HCT116 (cell line): ENCODE results near the gene SOBP. TPM values are rescaled to one million over a fixed set of nuclear protein-coding genes. Genes with fewer than 3 reads are reported as not detected.

ENCODE experiments used
- ATAC-seq: fragments of 200-7000 bp; cut with Tn5 transposase; 2 replicates; pipeline ENCODE4 v1.9.1; 2020; ENCODE audit warnings: mild to moderate bottlenecking, moderate library complexity
- BruUV-seq: library from RNA; stranded (reverse); fragments of 400-500 nt; replicated peaks from 2 replicates; lab custom pipeline; 2021; lab: Mats Ljungman, UMichigan
- CTCF ChIA-PET: fragments of 300-600 bp; sonication (Branson Sonifier 250); formaldehyde crosslinking; loops from one replicate; lab custom pipeline; 2021; ENCODE audit warnings: antibody characterized with exemption; lab: Charles Lee
- POLR2A ChIA-PET: fragments of 300-600, 350-600 bp; sonication (Branson Sonifier 250); formaldehyde crosslinking; loops from one replicate; lab custom pipeline; 2021; ENCODE audit warnings: antibody characterized with exemption; lab: Charles Lee
- RAD21 ChIA-PET, 2 experiments: fragments of 300-600 bp; sonication (Branson Sonifier 250); formaldehyde crosslinking; loops; one replicate each; lab custom pipeline; 2023; ENCODE audit warnings: low total read pairs in 2 of 2; ENCODE audit not compliant: uncharacterized antibody in 2 of 2, unreplicated experiment in 2 of 2, low non-redundant PET in 1 of 2; lab: Charles Lee
- DNase-seq: peaks from one replicate; pipeline ENCODE4 v3.0.0-alpha.2; 2010; ENCODE audit warnings: low read depth, low spot score
- H2AFZ ChIP-seq: fragments of 200-600 bp; shearing (Covaris generic), sonication (generic); 2 replicates; pipeline ENCODE4 v1.6.1; 2017; ENCODE audit warnings: low read depth, mixed run types, mixed read lengths, antibody characterized with exemption, low read length; ENCODE audit not compliant: poor library complexity, severe bottlenecking
- H3K27ac ChIP-seq: 2 replicates; pipeline ENCODE4 v1.5.1; 2012; ENCODE audit warnings: low read depth, low read length
- H3K27me3 ChIP-seq: fragments of 200-600 bp; sonication (generic); 2 replicates; pipeline ENCODE4 v1.6.1; 2016; ENCODE audit warnings: mixed run types, low read length, mixed read lengths; ENCODE audit not compliant: insufficient read depth
- H3K36me3 ChIP-seq, 2 experiments: fragments of 200-500 bp in 1 of 2; fragments of 200-600 bp in 1 of 2; sonication (Bioruptor generic) in 1 of 2; sonication (generic) in 1 of 2; 2 replicates each; pipeline versions ENCODE4 v1.5.1 to v1.6.1; 2014 to 2016; ENCODE audit warnings: low read length in 2 of 2, inconsistent platforms in 1 of 2, mixed read lengths in 1 of 2, mixed run types in 1 of 2; ENCODE audit not compliant: insufficient read depth in 2 of 2, control insufficient read depth in 1 of 2
- H3K4me1 ChIP-seq, 2 experiments: fragments of 200-600 bp in 1 of 2; sonication (generic) in 1 of 2; 2 replicates each; pipeline versions ENCODE4 v1.5.1 to v1.6.1; 2012 to 2017; ENCODE audit warnings: low read length in 2 of 2, inconsistent platforms in 1 of 2, mild to moderate bottlenecking in 1 of 2, mixed read lengths in 1 of 2, mixed run types in 1 of 2, moderate library complexity in 1 of 2; ENCODE audit not compliant: insufficient read depth in 2 of 2, control insufficient read depth in 1 of 2
- H3K4me2 ChIP-seq: fragments of 200-600 bp; sonication (generic); 2 replicates; pipeline ENCODE4 v1.6.1; 2017; ENCODE audit warnings: mixed run types, low read length, mixed read lengths
- H3K4me3 ChIP-seq, 2 experiments: fragments of 200-600 bp in 1 of 2; sonication (generic) in 1 of 2; replicated peaks in 1 of 2; 2 replicates each; pipeline ENCODE4 v1.5.1; 2011 to 2016; ENCODE audit warnings: low read length in 2 of 2, control low read depth in 1 of 2, low read depth in 1 of 2, mild to moderate bottlenecking in 1 of 2, mixed read lengths in 1 of 2, mixed run types in 1 of 2
- H3K79me2 ChIP-seq: fragments of 200-600 bp; sonication (generic); 2 replicates; pipeline ENCODE4 v1.6.1; 2017; ENCODE audit warnings: mild to moderate bottlenecking, mixed run types, low read length, moderate library complexity, mixed read lengths; ENCODE audit not compliant: insufficient read depth
- H3K9ac ChIP-seq: fragments of 200-600 bp; sonication (generic); 2 replicates; pipeline ENCODE4 v1.6.1; 2016; ENCODE audit warnings: low read length, mixed read lengths
- H3K9me2 ChIP-seq: fragments of 200-600 bp; sonication (generic), shearing (Covaris generic); 2 replicates; pipeline ENCODE4 v1.6.1; 2017; ENCODE audit warnings: mixed run types, mild to moderate bottlenecking, moderate library complexity; ENCODE audit not compliant: insufficient read depth
- H3K9me3 ChIP-seq, 2 experiments: fragments of 200-500 bp in 1 of 2; fragments of 200-600 bp in 1 of 2; sonication (Bioruptor generic) in 1 of 2; sonication (generic) in 1 of 2; 2 replicates each; pipeline ENCODE4 v1.6.1; 2014 to 2017; ENCODE audit warnings: low read length in 2 of 2, mixed read lengths in 2 of 2, inconsistent platforms in 1 of 2, low read depth in 1 of 2, mild to moderate bottlenecking in 1 of 2, mixed run types in 1 of 2, moderate library complexity in 1 of 2; ENCODE audit not compliant: control insufficient read depth in 1 of 2, insufficient read depth in 1 of 2
- H4K20me1 ChIP-seq: fragments of 200-600 bp; sonication (generic), shearing (Covaris generic); 2 replicates; pipeline ENCODE4 v1.6.1; 2017; ENCODE audit warnings: mixed run types, mild to moderate bottlenecking, moderate library complexity; ENCODE audit not compliant: insufficient read depth
- CBX3 ChIP-seq: IDR thresholded peaks from 2 replicates; pipeline ENCODE4 v1.6.1; 2012; ENCODE audit warnings: low read depth
- CEBPB ChIP-seq: IDR thresholded peaks from 2 replicates; pipeline ENCODE4 v1.6.1; 2012; ENCODE audit warnings: low read depth
- EZH2 ChIP-seq: fragments of 200-600 bp; sonication (generic); IDR thresholded peaks from 2 replicates; pipeline ENCODE4 v1.6.1; 2017; ENCODE audit warnings: antibody characterized with exemption, mixed run types
- EZH2phosphoT487 ChIP-seq: fragments of 200-600 bp; IDR thresholded peaks from 2 replicates; pipeline ENCODE4 v1.6.1; 2018; ENCODE audit warnings: antibody characterized with exemption, borderline replicate concordance
- JUND ChIP-seq: IDR thresholded peaks from 2 replicates; pipeline ENCODE4 v1.6.1; 2012
- POLR2AphosphoS5 ChIP-seq: IDR thresholded peaks from 2 replicates; pipeline ENCODE4 v1.6.1; 2011; ENCODE audit warnings: mild to moderate bottlenecking, low read depth, low read length, moderate library complexity
- RAD21 ChIP-seq: IDR thresholded peaks from 2 replicates; pipeline ENCODE4 v1.6.1; 2012; ENCODE audit warnings: low read depth, mild to moderate bottlenecking
- SIN3A ChIP-seq: IDR thresholded peaks from 2 replicates; pipeline ENCODE4 v1.6.1; 2012; ENCODE audit warnings: low read depth
- SRF ChIP-seq: IDR thresholded peaks from 2 replicates; pipeline ENCODE4 v1.6.1; 2012; ENCODE audit warnings: low read depth
- YY1 ChIP-seq: IDR thresholded peaks from 2 replicates; pipeline ENCODE4 v1.6.1; 2011; ENCODE audit warnings: low read length, low read depth, moderate library complexity, mild to moderate bottlenecking; ENCODE audit not compliant: insufficient replicate concordance; ENCODE audit errors: extremely low read depth
- ZFX ChIP-seq: fragments of 450-650 bp; IDR thresholded peaks from 2 replicates; pipeline ENCODE4 v1.6.1; 2017
- intact Hi-C: fragments of 100-400 bp; cut with micrococcal nuclease; formaldehyde crosslinking; loops from 2 replicates; pipeline ENCODE4 v1.10.0; 2022
- total RNA-seq: library from RNA; stranded (reverse); gene quantifications from one replicate; pipeline ENCODE4 v1.2.1, GENCODE V29; 2021; ENCODE audit not compliant: unreplicated experiment
- TF ChIP-seq, protein P1 (sequence below): IDR thresholded peaks from 2 replicates; pipeline ENCODE4 v1.6.1; 2011; ENCODE audit warnings: mild to moderate bottlenecking, low read length, moderate library complexity; ENCODE audit not compliant: insufficient replicate concordance; ENCODE audit errors: extremely low read depth
- TF ChIP-seq, protein P2 (sequence below): IDR thresholded peaks from 2 replicates; pipeline ENCODE4 v1.6.1; 2012; ENCODE audit warnings: low read depth
- TF ChIP-seq, protein P3 (sequence below): IDR thresholded peaks from 2 replicates; pipeline ENCODE4 v1.6.1; 2012
- TF ChIP-seq, protein P4 (sequence below), 3 experiments: fragments of 200-600 bp in 1 of 3; sonication (generic) in 1 of 3; IDR thresholded peaks in 2 of 3; conservative IDR thresholded peaks in 1 of 3; 2 replicates each; pipeline ENCODE4 v1.5.1; 2012 to 2017; ENCODE audit warnings: low read depth in 2 of 3, low read length in 2 of 3, antibody characterized with exemption in 1 of 3, borderline replicate concordance in 1 of 3, control low read depth in 1 of 3, mild to moderate bottlenecking in 1 of 3, mixed read lengths in 1 of 3, mixed run types in 1 of 3, moderate library complexity in 1 of 3; ENCODE audit not compliant: insufficient read depth in 1 of 3
- TF ChIP-seq, protein P5 (sequence below): IDR thresholded peaks from 2 replicates; pipeline ENCODE4 v1.6.1; 2012

SOBP gene
- total RNA-seq, 1 experiment from 2014 or later, result 2.6 TPM

DNA sequence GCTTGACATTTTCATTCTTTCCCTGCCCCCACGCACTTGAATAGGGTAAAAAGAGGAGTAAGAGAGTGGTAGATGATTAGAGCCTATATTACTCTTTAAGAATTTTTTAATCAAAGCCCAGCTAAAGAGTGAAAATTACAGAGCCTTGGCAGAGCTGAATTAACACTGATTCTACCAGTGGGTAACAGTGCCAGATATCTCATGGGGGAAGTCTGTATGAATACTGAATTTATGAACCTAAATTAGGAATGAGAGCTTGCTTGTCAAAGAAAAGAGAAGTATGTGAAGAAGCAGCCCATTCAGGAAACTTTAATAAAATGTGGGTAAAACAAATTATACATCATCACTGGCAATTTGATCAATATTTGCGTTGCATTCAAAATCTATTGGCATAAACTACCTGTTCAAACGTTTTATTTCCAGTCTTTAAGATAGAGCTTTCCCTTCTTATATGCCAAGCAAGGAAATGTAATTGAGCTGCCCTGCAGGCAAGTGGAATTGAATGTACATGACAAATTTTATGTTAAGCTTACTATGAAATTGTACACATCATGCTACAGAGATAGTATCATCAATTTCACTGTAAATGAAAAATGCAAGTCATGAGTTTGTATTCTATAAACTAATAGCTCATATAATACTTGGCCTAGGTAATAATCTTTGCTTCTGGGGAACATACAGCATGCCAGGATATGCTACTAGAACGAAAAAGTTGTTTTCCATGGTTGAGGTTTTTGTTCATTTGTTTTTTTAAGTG, 14.5 kb downstream of the SOBP start:
- no peaks in the 10 kb centered on the region for H3K36me3 ChIP-seq
- H2AFZ ChIP-seq, result no peak overlapping the region
- no peaks in the 10 kb centered on the region for H3K9me2 ChIP-seq
- H3K9me3 ChIP-seq, result no peaks in the 10 kb centered on the region
- no peak overlapping the region for H3K27ac ChIP-seq
- no peaks in the 10 kb centered on the region for H4K20me1 ChIP-seq
- RAD21 ChIA-PET, result no interaction called here
- H3K4me2 ChIP-seq, result no peak overlapping the region
- no peaks in the 10 kb centered on the region for H3K27me3 ChIP-seq
- ATAC-seq (no peak), DNase-seq (no peak)
- H3K4me3 ChIP-seq, result no peak overlapping the region
- no TSS peak for BruUV-seq
- no peak for TF ChIP-seq CEBPB
- no peak for TF ChIP-seq JUND
- no peak for TF ChIP-seq CBX3
- no peak for TF ChIP-seq SIN3A
- TF ChIP-seq EZH2, result no peak
- TF ChIP-seq, protein P1, sequence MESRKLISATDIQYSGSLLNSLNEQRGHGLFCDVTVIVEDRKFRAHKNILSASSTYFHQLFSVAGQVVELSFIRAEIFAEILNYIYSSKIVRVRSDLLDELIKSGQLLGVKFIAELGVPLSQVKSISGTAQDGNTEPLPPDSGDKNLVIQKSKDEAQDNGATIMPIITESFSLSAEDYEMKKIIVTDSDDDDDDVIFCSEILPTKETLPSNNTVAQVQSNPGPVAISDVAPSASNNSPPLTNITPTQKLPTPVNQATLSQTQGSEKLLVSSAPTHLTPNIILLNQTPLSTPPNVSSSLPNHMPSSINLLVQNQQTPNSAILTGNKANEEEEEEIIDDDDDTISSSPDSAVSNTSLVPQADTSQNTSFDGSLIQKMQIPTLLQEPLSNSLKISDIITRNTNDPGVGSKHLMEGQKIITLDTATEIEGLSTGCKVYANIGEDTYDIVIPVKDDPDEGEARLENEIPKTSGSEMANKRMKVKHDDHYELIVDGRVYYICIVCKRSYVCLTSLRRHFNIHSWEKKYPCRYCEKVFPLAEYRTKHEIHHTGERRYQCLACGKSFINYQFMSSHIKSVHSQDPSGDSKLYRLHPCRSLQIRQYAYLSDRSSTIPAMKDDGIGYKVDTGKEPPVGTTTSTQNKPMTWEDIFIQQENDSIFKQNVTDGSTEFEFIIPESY, result no peak
- no peak for TF ChIP-seq POLR2AphosphoS5
- TF ChIP-seq EZH2phosphoT487, result no peak
- no peak for TF ChIP-seq YY1
- TF ChIP-seq, protein P2, sequence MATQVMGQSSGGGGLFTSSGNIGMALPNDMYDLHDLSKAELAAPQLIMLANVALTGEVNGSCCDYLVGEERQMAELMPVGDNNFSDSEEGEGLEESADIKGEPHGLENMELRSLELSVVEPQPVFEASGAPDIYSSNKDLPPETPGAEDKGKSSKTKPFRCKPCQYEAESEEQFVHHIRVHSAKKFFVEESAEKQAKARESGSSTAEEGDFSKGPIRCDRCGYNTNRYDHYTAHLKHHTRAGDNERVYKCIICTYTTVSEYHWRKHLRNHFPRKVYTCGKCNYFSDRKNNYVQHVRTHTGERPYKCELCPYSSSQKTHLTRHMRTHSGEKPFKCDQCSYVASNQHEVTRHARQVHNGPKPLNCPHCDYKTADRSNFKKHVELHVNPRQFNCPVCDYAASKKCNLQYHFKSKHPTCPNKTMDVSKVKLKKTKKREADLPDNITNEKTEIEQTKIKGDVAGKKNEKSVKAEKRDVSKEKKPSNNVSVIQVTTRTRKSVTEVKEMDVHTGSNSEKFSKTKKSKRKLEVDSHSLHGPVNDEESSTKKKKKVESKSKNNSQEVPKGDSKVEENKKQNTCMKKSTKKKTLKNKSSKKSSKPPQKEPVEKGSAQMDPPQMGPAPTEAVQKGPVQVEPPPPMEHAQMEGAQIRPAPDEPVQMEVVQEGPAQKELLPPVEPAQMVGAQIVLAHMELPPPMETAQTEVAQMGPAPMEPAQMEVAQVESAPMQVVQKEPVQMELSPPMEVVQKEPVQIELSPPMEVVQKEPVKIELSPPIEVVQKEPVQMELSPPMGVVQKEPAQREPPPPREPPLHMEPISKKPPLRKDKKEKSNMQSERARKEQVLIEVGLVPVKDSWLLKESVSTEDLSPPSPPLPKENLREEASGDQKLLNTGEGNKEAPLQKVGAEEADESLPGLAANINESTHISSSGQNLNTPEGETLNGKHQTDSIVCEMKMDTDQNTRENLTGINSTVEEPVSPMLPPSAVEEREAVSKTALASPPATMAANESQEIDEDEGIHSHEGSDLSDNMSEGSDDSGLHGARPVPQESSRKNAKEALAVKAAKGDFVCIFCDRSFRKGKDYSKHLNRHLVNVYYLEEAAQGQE, result no peak
- TF ChIP-seq SRF, result no peak
- TF ChIP-seq, protein P3, sequence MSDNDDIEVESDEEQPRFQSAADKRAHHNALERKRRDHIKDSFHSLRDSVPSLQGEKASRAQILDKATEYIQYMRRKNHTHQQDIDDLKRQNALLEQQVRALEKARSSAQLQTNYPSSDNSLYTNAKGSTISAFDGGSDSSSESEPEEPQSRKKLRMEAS, result no peak
- TF ChIP-seq RAD21, result no peak
- TF ChIP-seq, protein P4, sequence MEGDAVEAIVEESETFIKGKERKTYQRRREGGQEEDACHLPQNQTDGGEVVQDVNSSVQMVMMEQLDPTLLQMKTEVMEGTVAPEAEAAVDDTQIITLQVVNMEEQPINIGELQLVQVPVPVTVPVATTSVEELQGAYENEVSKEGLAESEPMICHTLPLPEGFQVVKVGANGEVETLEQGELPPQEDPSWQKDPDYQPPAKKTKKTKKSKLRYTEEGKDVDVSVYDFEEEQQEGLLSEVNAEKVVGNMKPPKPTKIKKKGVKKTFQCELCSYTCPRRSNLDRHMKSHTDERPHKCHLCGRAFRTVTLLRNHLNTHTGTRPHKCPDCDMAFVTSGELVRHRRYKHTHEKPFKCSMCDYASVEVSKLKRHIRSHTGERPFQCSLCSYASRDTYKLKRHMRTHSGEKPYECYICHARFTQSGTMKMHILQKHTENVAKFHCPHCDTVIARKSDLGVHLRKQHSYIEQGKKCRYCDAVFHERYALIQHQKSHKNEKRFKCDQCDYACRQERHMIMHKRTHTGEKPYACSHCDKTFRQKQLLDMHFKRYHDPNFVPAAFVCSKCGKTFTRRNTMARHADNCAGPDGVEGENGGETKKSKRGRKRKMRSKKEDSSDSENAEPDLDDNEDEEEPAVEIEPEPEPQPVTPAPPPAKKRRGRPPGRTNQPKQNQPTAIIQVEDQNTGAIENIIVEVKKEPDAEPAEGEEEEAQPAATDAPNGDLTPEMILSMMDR (IDR thresholded peaks at IDR 0.05 in 2 of 3, conservative IDR thresholded peaks at IDR 0.05 in 1 of 3; ENCODE audit: borderline replicate concordance in 1 of 3, insufficient read depth in 1 of 3, low read depth in 2 of 3, low read length in 2 of 3), result no peak
- TF ChIP-seq, protein P5, sequence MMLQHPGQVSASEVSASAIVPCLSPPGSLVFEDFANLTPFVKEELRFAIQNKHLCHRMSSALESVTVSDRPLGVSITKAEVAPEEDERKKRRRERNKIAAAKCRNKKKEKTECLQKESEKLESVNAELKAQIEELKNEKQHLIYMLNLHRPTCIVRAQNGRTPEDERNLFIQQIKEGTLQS, result no peak
- TF ChIP-seq ZFX, result no peak
- no peaks in the 10 kb centered on the region for H3K79me2 ChIP-seq
- POLR2A ChIA-PET, result no interaction called here
- CTCF ChIA-PET, result no interaction called here
- H3K9ac ChIP-seq, result no peak overlapping the region
- intact Hi-C loops, result no loop called here
- peaks cover 2 to 6% of the 10 kb centered on the region in 2 experiments; a peak in 1 of 4 replicates for H3K4me1 ChIP-seq
